HEK293 (cell line): ENCODE data around the gene RING1.
A peak's percentile ranks its signal among the peaks of the same experiment; 100 is the strongest.

ENCODE experiments used
- KLF10 ChIP-seq: fragments of 450-650 bp; IDR thresholded peaks from 2 replicates; pipeline ENCODE4 v1.5.1; 2018; ENCODE audit warnings: missing biosample characterization, mild to moderate bottlenecking, missing genetic modification characterization
- MEIS1 ChIP-seq: sonication (generic); formaldehyde crosslinking; IDR thresholded peaks from 2 replicates; pipeline ENCODE4 v1.8.1; 2022; ENCODE audit warnings: missing genetic modification reagents, mild to moderate bottlenecking, borderline replicate concordance
- MYNN ChIP-seq: fragments of 450-650 bp; formaldehyde crosslinking; IDR thresholded peaks from 2 replicates; pipeline ENCODE4 v1.5.1; 2016; ENCODE audit warnings: missing biosample characterization, missing genetic modification characterization, borderline replicate concordance
- PRDM6 ChIP-seq: fragments of 450-650 bp; formaldehyde crosslinking; IDR thresholded peaks from 2 replicates; pipeline ENCODE4 v1.5.1; 2017; ENCODE audit warnings: missing biosample characterization, missing genetic modification characterization
- SALL2 ChIP-seq: fragments of 450-650 bp; formaldehyde crosslinking; IDR thresholded peaks from 2 replicates; pipeline ENCODE4 v1.5.0; 2017; ENCODE audit warnings: missing biosample characterization, mild to moderate bottlenecking, missing genetic modification characterization, borderline replicate concordance
- SCRT2 ChIP-seq: fragments of 450-650 bp; formaldehyde crosslinking; IDR thresholded peaks from 2 replicates; pipeline ENCODE4 v1.5.1; 2016; ENCODE audit warnings: missing biosample characterization, missing genetic modification characterization
- SP3 ChIP-seq: fragments of 450-650 bp; formaldehyde crosslinking; IDR thresholded peaks from 2 replicates; pipeline ENCODE4 v1.5.1; 2016; ENCODE audit warnings: missing biosample characterization, missing genetic modification characterization
- TCF7L2 ChIP-seq: IDR thresholded peaks from 2 replicates; pipeline ENCODE4 v1.6.1; 2011; ENCODE audit warnings: low read depth, mild to moderate bottlenecking, inconsistent platforms, low read length, moderate library complexity, borderline replicate concordance
- YY2 ChIP-seq: fragments of 450-650 bp; formaldehyde crosslinking; IDR thresholded peaks from 2 replicates; pipeline ENCODE4 v1.5.1; 2016; ENCODE audit warnings: missing biosample characterization, missing genetic modification characterization
- ZBTB20 ChIP-seq: fragments of 450-650 bp; formaldehyde crosslinking; IDR thresholded peaks from 2 replicates; pipeline ENCODE4 v1.5.1; 2016; ENCODE audit warnings: missing biosample characterization, missing genetic modification characterization
- ZFP41 ChIP-seq: fragments of 450-650 bp; formaldehyde crosslinking; IDR thresholded peaks from 2 replicates; pipeline ENCODE4 v1.5.1; 2016; ENCODE audit warnings: missing biosample characterization, missing genetic modification characterization, borderline replicate concordance
- ZNF10 ChIP-seq: fragments of 450-650 bp; formaldehyde crosslinking; IDR thresholded peaks from 2 replicates; pipeline ENCODE4 v1.5.1; 2017; ENCODE audit warnings: missing biosample characterization, missing genetic modification characterization
- ZNF157 ChIP-seq: fragments of 450-650 bp; formaldehyde crosslinking; IDR thresholded peaks from 2 replicates; pipeline ENCODE4 v1.5.1; 2016; ENCODE audit warnings: missing biosample characterization, missing genetic modification characterization
- ZNF16 ChIP-seq: fragments of 450-650 bp; formaldehyde crosslinking; IDR thresholded peaks from 2 replicates; pipeline ENCODE4 v1.5.1; 2016; ENCODE audit warnings: low read depth, missing biosample characterization, missing genetic modification characterization
- ZNF214 ChIP-seq: fragments of 450-650 bp; formaldehyde crosslinking; IDR thresholded peaks from 2 replicates; pipeline ENCODE4 v1.5.1; 2017; ENCODE audit warnings: missing biosample characterization, mild to moderate bottlenecking, missing genetic modification characterization, borderline replicate concordance
- ZNF239 ChIP-seq: fragments of 450-650 bp; formaldehyde crosslinking; IDR thresholded peaks from 2 replicates; pipeline ENCODE4 v1.5.1; 2016; ENCODE audit warnings: missing biosample characterization, missing genetic modification characterization
- ZNF26 ChIP-seq: fragments of 450-650 bp; formaldehyde crosslinking; IDR thresholded peaks from 2 replicates; pipeline ENCODE4 v1.5.1; 2016; ENCODE audit warnings: missing biosample characterization, missing genetic modification characterization
- ZNF341 ChIP-seq: fragments of 450-650 bp; formaldehyde crosslinking; IDR thresholded peaks from 2 replicates; pipeline ENCODE4; 2016; ENCODE audit warnings: low read depth, missing biosample characterization, missing genetic modification characterization
- ZNF362 ChIP-seq: fragments of 450-650 bp; formaldehyde crosslinking; IDR thresholded peaks from 2 replicates; pipeline ENCODE4 v1.5.1; 2016; ENCODE audit warnings: missing biosample characterization, missing genetic modification characterization
- ZNF394 ChIP-seq: fragments of 450-650 bp; formaldehyde crosslinking; IDR thresholded peaks from 2 replicates; pipeline ENCODE4 v1.5.1; 2016; ENCODE audit warnings: missing biosample characterization, missing genetic modification characterization, mild to moderate bottlenecking, moderate library complexity, borderline replicate concordance
- ZNF404 ChIP-seq: fragments of 450-650 bp; formaldehyde crosslinking; IDR thresholded peaks from 2 replicates; pipeline ENCODE4 v1.5.1; 2017; ENCODE audit warnings: missing biosample characterization, missing genetic modification characterization
- ZNF544 ChIP-seq: fragments of 450-650 bp; formaldehyde crosslinking; IDR thresholded peaks from 2 replicates; pipeline ENCODE4 v1.5.0; 2017; ENCODE audit warnings: missing biosample characterization, missing genetic modification characterization
- ZNF596 ChIP-seq: fragments of 450-650 bp; IDR thresholded peaks from 2 replicates; pipeline ENCODE4 v1.5.0; 2018; ENCODE audit warnings: missing biosample characterization, mild to moderate bottlenecking, missing genetic modification characterization, moderate library complexity
- ZNF626 ChIP-seq: fragments of 450-650 bp; sonication (Bioruptor Pico); formaldehyde crosslinking; IDR thresholded peaks from 2 replicates; pipeline ENCODE4 v1.5.1; 2018; ENCODE audit warnings: missing biosample characterization, missing genetic modification characterization, inconsistent platforms
- ZNF664 ChIP-seq: fragments of 450-650 bp; formaldehyde crosslinking; IDR thresholded peaks from 2 replicates; pipeline ENCODE4 v1.5.1; 2016; ENCODE audit warnings: missing biosample characterization, missing genetic modification characterization
- ZNF707 ChIP-seq: fragments of 450-650 bp; formaldehyde crosslinking; IDR thresholded peaks from 2 replicates; pipeline ENCODE4 v1.5.1; 2016; ENCODE audit warnings: missing biosample characterization, missing genetic modification characterization
- ZNF76 ChIP-seq: fragments of 450-650 bp; formaldehyde crosslinking; IDR thresholded peaks from 2 replicates; pipeline ENCODE4; 2016; ENCODE audit warnings: low read depth, missing biosample characterization, missing genetic modification characterization, borderline replicate concordance
- TF ChIP-seq, protein P1 (sequence below): fragments of 450-650 bp; formaldehyde crosslinking; IDR thresholded peaks from 2 replicates; pipeline ENCODE4 v1.5.0; 2017; ENCODE audit warnings: missing biosample characterization, missing genetic modification characterization, borderline replicate concordance
- TF ChIP-seq, protein P2 (sequence below): fragments of 450-650 bp; formaldehyde crosslinking; IDR thresholded peaks from 2 replicates; pipeline ENCODE4 v1.5.1; 2016; ENCODE audit warnings: missing biosample characterization, missing genetic modification characterization
- TF ChIP-seq, protein P3 (sequence below): fragments of 450-650 bp; formaldehyde crosslinking; IDR thresholded peaks from 2 replicates; pipeline ENCODE4 v1.5.1; 2016; ENCODE audit warnings: missing biosample characterization, missing genetic modification characterization

RING1 gene

GRCh38 chr6:33205191-33206026, 2.9 kb upstream of the RING1 start (continued):
- TF ChIP-seq YY2 (no peak), ZBTB20 (tag by site-specific recombination) (no peak), KLF10 (tag by site-specific recombination) (no peak), ZNF362 (tag by site-specific recombination) (no peak), TCF7L2 (no peak), ZNF664 (tag by site-specific recombination) (no peak), ZNF394 (peak; percentile 27; the same call in 1 of the 2 replicates), ZNF341 (peak; percentile 42), SP3 (tag by site-specific recombination) (no peak), ZNF10 (no peak), ZNF16 (tag by site-specific recombination) (no peak), SCRT2 (tag by site-specific recombination) (no peak), ZNF76 (tag by site-specific recombination) (peak; percentile 51), MYNN (tag by site-specific recombination) (no peak), MEIS1 (no peak), ZNF707 (no peak), ZFP41 (tag by site-specific recombination) (no peak), SALL2 (tag by site-specific recombination) (no peak), ZNF544 (tag by site-specific recombination) (no peak), ZNF26 (tag by site-specific recombination) (no peak), ZNF596 (tag by site-specific recombination) (peak; percentile 54), ZNF626 (no peak), ZNF404 (tag by site-specific recombination) (no peak), ZNF239 (tag by site-specific recombination) (no peak), ZNF157 (tag by site-specific recombination) (no peak), PRDM6 (tag by site-specific recombination) (no peak), ZNF214 (tag by site-specific recombination) (no peak)
- TF ChIP-seq, protein P1, sequence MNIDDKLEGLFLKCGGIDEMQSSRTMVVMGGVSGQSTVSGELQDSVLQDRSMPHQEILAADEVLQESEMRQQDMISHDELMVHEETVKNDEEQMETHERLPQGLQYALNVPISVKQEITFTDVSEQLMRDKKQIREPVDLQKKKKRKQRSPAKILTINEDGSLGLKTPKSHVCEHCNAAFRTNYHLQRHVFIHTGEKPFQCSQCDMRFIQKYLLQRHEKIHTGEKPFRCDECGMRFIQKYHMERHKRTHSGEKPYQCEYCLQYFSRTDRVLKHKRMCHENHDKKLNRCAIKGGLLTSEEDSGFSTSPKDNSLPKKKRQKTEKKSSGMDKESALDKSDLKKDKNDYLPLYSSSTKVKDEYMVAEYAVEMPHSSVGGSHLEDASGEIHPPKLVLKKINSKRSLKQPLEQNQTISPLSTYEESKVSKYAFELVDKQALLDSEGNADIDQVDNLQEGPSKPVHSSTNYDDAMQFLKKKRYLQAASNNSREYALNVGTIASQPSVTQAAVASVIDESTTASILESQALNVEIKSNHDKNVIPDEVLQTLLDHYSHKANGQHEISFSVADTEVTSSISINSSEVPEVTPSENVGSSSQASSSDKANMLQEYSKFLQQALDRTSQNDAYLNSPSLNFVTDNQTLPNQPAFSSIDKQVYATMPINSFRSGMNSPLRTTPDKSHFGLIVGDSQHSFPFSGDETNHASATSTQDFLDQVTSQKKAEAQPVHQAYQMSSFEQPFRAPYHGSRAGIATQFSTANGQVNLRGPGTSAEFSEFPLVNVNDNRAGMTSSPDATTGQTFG (tag by site-specific recombination): no peak
- TF ChIP-seq, protein P2, sequence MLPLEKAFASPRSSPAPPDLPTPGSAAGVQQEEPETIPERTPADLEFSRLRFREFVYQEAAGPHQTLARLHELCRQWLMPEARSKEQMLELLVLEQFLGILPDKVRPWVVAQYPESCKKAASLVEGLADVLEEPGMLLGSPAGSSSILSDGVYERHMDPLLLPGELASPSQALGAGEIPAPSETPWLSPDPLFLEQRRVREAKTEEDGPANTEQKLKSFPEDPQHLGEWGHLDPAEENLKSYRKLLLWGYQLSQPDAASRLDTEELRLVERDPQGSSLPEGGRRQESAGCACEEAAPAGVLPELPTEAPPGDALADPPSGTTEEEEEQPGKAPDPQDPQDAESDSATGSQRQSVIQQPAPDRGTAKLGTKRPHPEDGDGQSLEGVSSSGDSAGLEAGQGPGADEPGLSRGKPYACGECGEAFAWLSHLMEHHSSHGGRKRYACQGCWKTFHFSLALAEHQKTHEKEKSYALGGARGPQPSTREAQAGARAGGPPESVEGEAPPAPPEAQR (tag by site-specific recombination): no peak
- TF ChIP-seq, protein P3, sequence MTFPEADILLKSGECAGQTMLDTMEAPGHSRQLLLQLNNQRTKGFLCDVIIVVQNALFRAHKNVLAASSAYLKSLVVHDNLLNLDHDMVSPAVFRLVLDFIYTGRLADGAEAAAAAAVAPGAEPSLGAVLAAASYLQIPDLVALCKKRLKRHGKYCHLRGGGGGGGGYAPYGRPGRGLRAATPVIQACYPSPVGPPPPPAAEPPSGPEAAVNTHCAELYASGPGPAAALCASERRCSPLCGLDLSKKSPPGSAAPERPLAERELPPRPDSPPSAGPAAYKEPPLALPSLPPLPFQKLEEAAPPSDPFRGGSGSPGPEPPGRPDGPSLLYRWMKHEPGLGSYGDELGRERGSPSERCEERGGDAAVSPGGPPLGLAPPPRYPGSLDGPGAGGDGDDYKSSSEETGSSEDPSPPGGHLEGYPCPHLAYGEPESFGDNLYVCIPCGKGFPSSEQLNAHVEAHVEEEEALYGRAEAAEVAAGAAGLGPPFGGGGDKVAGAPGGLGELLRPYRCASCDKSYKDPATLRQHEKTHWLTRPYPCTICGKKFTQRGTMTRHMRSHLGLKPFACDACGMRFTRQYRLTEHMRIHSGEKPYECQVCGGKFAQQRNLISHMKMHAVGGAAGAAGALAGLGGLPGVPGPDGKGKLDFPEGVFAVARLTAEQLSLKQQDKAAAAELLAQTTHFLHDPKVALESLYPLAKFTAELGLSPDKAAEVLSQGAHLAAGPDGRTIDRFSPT (tag by site-specific recombination): peak; percentile 71
